GM21717 (cell line): Measurements from ENCODE around the gene COX19.
"Not testable (repeated sequence)": the region's sequence is repeated elsewhere in the genome, so short reads cannot be mapped to it uniquely, and the experiment has no call there.

Experiments used
- ATAC-seq: cut with Tn5 transposase; IDR thresholded peaks from one replicate; pipeline ENCODE4 v1.9.1; 2021; ENCODE audit warnings: mild to moderate bottlenecking, moderate library complexity; ENCODE audit not compliant: unreplicated experiment

The COX19 gene

DNA sequence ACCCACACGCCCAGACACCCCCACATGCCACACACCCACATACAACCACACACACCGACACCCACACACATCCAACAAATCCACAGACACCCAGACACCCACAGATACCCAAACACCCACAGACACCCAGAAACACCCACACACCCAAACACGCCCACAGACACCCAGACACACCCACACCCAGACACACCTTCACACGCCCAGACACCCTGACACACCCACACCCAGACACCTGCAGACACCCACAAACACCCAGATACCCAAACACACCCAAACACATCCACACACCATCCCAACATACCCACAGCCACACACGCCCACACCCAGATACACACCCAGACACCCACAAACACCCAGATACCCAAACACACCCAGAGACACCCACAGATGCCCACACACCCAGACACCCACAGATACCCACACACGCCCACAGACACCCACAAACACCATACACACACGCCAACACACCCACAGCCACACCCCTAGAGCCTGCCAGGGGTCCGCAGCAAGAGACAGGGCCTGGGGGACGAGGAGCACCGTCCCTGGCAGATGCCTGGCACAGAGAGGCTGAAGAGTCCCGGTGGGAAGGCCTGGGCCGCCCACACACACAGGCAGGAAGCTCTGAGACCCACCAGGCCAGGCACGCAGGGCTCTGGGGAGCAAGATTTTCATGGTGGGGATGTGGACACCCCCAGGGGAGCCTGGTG is 36.1 kb upstream of the COX19 start:
- no peak for ATAC-seq

DNA sequence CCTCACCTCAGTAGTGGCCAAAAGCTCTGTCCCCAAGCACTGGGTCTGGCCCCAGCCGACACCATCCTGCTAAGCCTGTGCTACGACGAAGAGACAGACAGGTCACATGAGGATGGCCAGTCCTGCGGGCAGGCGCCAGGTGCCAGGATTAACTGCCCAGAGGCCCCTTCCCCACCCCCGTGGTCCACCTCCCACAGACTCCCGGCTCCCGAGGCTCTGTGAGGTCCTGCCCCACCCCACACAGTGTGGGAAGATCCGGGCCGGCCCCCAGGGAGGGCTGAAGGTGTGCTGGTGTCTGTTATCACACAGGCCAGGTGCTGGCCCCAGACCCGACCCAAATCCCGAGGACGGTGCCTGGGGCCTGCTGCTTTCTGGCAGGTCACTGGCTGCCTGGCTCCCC is 34.9 kb upstream of the COX19 start:
- ATAC-seq: no peak

DNA sequence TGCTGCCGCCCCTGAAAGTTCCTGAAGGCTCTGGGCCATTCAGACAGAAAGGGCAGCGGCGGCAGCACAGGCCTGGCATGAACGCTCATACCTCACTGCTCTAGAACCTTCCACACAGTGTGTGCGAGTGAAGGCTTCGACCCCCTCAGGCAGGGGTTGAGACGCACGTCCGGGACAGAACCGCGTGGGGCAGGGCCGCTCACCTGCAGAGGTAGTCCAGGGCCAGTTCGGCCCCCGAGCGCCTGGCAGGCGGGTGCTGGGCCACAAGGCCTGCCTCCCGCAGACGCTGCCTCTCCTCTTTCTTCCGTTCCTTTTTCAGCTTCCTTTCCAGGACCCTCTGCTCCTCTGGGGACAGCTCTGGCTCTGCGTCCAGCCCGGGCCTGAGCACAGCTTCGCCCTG is 34.4 kb upstream of the COX19 start:
- no peak for ATAC-seq

DNA sequence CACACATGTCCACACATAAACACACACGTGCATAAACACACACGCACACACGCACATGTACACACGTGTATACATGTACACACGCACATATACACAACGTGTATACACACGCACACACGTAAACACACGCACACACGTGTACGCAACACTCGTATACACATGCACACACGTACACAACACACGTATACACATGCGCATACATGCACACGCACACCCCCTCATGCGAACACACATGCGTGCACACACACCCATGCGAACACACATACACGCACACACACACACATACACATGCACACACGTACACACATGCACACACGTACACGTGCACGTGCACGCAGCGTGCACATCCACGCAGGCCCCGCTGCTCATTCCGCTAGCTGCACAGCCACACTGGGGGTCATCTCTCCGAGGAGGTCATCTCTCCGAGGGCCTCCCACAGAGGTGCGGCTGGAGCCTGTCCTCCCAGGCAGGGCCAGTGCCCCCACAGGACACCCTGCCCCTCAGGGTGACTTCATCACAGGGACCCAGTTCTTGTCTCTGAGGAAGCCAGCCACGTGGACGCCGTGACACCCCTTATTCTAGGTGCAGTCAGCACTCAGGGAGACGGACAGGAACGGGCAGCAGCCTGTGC is 33.5 kb upstream of the COX19 start:
- no peak for ATAC-seq

DNA sequence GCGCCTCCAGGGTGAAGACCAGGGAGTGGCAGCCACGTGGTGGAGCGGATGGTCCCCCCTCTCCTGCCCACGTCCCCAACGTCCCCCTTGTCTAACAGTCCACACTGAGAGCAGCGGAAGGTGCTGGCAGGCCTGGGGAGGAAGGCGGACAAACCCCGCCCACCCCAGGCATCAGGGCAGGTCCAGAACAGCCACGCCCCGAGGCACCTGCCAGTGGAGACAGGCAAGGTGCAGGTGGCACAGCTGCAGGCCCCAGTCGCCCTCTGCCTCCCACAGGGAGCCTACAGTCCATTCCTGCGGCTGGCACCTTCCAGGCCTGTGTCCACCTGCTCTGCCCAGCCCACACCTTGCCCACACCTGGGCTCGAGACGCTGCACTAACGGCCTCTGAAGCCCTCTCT is 32.6 kb upstream of the COX19 start:
- no peak for ATAC-seq

DNA sequence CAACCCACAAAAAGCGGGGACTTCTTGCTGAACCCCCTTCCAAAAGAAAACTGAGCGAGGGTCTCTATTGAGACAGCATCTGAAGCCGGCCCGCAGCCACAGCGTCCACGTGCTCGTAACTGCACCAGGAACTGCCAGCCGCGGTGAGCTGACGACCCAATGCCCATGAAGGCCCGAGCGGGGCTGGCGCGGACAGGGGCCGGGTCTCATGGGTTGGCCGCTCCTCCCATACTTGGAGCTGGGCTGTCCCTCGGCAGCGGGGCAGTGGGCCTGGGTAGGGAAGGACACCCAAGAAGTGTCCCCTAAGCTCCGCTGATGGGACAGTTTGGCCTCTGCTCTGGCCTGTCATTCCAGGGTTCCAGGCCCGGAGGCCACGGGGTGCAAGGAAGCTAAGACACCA is 30.0 kb upstream of the COX19 start:
- ATAC-seq: no peak

DNA sequence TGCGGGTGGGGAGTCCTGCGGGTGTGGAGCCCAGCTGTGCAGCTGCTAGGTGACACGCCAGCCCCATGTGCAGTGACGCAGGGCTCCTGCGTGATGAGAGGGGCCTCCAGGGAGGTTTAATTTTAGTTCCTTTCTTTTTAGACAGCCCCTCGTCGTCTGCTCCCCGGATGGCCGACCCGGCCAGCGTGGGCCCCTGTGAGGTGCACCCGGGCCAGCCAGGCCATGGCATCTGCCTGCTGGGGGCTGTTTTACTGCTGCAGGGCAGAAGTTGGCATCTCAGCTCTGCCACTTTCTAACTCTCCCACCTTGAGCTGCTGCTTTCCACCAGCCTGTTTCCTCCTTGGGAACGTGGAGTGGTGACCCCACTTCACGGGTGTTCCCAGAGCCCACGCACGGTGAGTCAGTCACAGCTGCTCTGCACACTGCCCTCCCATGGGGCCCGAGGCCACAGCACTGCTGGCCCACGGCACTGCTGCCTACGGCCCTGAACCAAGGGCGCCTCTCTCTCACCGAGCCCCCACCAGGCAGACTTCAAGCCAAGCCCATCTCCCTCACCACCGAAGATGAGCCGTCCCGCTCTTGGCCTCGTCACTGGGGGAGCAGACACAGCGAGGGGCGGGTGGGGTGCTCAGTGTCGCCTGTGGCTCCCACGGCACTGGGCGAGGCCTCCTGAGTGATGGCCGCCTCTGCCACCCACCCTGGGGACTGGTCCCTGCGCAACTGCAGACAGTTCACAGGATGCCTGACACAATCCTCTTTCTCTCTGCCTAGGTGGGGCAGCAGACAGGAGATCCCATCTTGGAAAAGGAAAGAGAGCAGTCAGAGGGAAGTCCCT is 28.9 kb upstream of the COX19 start:
- ATAC-seq: no peak

DNA sequence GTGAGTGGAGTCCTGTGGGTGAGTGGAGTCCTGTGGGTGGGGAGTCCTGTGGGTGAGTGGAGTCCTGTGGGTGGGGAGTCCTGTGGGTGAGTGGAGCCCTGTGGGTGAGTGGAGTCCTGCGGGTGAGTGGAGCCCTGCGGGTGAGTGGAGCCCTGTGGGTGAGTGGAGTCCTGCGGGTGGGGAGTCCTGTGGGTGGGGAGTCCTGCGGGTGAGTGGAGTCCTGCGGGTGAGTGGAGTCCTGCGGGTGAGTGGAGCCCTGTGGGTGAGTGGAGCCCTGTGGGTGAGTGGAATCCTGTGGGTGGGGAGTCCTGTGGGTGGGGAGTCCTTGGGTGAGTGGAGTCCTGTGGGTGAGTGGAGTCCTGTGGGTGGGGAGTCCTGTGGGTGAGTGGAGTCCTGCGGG is 27.1 kb upstream of the COX19 start:
- not testable (repeated sequence) for ATAC-seq

DNA sequence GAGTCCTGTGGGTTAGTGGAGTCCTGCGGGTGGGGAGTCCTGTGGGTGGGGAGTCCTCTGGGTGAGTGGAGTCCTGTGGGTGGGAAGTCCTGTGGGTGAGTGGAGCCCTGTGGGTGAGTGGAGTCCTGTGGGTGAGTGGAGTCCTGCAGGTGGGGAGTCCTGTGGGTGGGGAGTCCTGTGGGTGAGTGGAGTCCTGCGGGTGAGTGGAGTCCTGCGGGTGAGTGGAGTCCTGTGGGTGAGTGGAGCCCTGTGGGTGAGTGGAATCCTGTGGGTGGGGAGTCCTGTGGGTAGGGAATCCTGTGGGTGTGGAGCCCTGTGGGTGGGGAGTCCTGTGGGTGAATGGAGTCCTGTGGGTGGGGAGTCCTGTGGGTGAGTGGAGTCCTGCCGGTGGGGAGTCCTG is 26.7 kb upstream of the COX19 start:
- not testable (repeated sequence) for ATAC-seq

DNA sequence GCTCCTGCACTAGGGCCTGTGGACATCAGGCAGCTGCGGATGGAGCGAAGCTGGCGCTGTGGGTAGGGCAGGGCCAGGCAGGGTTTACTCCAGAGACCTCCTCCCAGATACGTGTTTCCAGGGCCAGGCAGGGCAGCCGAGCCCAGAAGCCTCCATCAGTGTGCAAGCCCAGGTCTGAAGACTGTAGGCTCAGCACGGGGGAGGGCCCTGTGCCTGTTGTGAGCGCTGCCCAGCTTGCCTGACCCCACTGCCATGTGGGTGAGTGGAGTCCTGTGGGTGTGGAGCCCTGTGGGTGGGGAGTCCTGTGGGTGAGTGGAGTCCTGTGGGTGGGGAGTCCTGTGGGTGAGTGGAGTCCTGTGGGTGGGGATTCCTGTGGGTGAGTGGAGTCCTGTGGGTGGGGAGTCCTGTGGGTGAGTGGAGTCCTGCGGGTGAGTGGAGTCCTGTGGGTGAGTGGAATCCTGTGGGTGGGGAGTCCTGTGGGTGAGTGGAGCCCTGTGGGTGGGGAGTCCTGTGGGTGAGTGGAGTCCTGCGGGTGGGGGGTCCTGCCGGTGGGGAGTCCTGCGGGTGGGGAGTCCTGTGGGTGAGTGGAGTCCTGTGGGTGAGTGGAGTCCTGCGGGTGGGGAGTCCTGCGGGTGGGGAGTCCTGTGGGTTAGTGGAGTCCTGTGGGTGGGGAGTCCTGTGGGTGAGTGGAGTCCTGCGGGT is 25.9 kb upstream of the COX19 start:
- not testable (repeated sequence) for ATAC-seq

DNA sequence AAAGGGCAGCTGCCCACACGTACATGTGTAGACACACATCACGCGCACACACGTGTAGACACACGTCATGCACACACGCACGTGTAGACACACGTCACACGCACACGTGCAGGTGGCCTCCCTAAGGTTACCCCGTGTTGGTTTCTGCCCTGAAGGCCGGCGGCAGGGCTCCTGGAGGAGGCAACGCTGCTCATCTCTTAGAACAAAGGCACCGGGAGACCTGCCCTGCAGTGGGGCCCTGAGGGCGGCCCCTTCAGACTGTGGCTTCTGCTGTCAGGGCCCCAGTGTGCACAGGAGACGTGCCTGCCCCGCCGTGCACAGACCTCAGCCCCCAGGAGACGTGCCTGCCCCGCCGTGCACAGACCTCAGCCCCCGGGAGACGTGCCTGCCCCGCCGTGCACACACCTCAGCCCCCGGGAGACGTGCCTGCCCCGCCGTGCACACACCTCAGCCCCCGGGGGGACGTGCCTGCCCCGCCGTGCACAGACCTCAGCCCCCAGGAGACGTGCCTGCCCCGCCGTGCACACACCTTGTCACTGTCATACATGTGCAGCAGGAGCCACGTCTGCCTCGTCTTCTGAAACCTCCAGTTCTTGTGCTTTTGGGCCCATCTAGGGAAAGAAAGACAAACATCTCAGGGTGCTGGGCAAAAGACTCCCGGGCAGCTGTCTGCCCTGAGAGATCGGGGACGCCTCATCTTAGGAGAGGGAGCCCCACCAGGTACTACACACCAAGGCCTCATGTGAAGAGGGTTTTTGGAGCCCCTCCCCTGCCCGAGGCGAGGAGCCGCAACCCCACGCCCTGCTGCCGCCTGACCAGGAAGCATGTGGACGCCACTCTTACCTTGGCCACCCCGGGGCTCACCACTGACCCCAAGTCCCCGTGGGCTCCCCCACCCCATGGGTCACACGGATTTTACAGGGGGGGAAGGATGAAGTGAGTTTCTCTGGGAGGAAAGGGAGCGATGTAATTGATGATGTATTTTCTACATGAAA is 24.9 kb upstream of the COX19 start:
- no peak for ATAC-seq

DNA sequence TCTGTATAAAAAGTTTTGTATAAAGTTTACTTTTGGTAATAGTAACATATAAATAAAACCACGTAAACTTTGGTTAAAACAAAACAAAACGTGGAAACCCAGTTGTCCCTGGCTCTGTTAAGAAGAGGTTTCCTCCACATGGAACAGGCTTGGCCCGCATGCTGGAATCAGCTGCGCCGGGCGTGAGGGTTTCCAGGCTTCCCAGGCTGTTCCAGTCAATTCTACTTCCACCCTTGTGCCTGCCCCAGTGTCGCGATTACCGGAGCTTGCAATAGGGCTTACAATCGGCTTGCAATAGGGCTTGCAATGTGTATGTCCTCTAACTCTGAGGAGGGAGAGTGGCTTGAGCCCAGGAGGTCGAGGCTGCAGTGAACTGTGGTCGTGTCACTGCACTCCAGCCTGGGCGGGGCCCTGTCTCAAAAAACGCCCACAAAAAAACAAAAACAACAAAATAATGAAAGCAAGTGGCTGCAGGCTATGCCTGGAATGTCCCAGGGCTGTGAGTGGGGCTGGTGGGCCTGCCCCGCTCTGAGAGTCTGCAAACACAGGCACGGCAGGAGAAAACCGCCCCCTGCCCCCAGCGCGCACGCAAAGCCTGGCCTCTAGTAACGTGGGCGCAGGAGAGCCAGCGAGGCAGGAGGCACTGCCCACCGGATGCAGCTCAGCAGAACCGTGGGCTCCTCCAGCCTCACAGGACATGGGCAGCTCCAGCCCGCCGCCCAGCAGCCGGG is 24.0 kb upstream of the COX19 start:
- no peak for ATAC-seq

DNA sequence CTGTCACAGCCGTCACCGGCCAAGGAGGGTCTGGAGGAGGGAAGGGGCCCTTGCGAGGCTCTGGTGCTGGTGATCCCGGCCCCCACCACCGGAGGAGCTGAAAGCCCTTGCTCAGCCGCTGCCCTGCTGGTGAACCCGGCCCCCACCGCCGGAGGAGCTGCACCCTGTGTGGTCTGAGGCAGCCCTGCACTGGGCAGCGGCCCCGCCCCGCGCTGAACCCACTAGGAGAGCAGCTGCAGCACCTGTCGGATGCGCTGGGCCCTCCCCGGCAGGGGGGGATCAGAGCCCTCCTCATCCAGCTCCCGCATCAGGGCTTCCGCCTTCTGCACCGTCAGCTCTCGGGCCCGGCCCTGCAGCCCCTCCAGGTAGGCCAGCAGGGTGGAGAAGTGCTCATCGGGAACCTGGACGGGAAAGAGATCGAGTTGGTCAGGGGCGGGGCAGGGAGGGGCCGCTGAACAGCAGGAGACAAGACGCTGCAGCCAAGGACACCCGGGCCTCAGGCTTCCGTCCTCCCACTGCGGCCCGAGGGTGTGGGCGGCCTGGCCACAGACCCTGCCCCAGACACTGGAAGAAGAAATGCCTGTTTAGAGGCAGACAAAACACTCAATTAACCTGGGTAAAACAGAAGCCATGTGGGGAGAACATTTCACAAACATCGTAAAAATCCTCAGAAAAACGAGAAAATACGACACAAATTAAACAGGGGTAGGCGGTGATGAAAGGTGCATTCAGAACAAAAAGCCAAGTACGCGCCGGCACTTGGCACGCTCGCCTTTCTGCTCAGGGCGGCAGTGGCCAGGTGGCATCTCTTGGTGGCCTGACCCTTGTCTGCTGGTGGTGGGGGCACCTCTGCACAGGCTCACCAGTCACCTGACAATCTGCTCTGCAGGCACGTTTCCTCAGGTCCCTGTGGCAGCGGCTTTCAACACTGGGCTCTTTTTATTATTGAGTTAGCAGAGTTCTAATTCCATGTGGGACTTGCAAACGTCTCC is 22.4 kb upstream of the COX19 start:
- no peak for ATAC-seq

DNA sequence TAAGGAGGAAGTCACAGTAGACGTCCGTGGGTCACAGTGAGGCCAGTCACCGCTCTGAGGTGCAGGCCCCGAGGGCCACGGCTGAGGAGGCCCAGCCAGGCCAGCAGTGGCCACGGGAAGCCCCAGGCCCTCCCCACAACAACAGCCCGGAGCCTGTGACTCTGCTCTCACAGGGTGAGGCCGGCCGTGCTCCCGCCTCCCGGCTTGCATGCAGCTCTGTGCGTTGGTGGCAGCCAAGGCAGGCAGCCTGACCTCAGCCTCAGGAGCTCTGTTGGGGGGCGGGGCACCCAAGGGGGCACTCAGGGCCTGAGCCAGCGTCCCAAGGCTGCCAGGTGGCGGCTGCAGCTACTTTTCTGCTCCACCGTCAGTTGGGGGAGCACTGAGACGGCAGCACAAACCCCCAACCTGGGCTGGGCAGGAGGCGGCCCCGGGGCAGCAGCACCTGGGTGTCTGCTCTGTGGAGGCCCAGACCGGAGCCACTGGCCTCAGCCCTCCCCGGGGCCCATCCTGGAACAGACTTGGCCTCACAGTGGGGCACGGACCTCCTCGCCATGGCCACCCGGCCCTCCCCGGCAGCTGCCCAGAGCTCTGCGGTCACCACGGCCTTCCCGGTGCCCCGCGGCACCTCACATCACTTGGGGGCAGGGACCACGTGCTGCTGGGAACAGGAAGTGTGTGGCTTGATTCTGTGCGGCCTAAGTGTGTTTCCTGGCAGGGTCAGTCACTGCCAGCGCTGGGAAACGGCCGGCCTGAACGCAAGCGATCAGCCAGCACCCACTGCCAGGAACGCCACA is 20.9 kb upstream of the COX19 start:
- no peak for ATAC-seq

DNA sequence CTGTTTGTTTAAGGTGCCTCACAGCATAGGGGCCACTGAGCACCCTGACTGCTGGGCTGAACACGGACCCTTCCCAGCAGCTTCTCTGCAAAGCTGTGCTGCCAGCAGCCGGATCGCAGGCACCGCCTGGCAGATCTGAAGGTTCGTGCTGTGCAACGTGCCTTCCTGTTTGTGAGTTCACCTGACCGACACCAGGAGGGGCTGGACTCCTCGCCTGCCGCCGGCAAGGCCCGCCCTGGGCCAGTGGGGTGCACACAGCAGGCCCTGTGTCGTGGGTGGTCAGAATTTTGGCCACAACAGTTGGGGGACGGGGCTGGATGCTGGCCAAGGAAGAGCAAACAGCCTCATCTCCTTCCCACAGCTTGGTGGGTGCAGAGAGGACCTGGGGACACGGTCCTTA is 20.2 kb upstream of the COX19 start:
- ATAC-seq: no peak

DNA sequence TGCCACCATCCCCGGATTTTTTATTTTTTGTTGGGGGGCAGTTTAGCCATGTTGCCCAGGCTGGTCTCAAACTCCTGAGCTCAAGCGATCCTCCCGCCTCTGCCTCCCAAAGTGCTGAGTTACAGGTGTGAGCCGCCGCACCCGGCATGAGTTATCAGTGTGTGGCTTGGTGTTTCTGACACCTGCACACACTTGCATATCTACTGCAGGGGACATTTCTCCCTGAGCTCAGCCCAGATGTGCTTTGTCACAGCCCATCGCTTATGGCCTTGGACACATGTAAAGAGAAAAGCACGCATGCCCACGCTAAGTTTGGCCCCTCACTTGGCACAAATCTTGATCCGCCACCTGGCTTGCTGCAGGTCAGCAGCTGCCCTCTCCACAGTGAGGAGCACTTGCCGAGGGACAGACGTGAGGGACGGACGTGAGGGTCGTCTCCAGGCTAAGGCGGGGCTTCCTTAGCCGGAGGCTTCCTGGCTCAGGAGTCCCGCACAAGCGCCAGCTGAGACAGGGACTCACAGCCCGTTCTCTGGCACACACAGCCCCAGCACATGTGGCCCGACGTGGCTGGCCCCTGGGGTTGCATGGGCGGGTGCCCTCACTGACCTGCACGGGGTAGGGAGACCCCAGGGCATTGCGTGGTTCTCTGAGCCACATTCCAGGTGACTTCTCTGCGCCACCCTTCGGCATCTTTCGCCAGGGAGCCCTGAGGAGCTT is 19.4 kb upstream of the COX19 start:
- ATAC-seq: no peak
